HG03025 (cell line): ENCODE measurements around the gene NIPSNAP3A.

Experiments used
- ATAC-seq: cut with Tn5 transposase; IDR thresholded peaks from one replicate; pipeline ENCODE4 v1.9.1; 2021; ENCODE audit warnings: mild to moderate bottlenecking, moderate library complexity; ENCODE audit not compliant: unreplicated experiment, low FRiP score

The NIPSNAP3A gene

DNA sequence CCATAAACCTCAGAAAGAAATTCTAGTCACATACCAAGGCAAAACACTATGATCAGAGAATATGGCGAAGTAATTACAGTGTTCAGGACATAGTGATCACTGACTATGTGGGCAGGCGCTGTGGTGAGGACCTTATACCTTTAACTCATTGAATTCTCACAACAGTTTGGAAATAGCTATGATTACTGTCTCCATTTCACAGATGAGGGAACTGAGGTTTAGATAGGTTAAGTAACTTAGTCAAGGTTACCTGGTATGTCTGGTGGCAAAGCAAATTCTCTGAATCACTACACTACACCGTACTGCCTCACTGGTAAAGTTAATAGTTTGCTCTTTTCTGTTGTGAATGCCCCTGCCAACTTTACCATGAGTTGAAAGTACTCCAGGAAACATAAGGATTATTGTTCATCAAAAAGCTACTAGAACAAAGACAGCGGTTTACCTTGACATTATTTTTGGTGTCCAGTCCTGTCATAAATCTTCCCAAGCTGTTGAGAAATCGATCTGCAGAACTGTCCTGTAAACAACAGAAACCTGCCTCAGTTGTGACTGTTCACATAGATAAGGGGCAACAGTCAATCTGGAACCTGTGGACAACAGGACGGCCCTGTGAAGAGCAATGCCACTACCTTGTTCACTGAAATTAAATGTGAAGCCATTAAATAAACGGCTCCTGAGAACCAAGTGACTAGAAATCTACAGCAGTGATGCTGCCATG, 52.7 kb downstream of the NIPSNAP3A start:
- ATAC-seq = no peak

- no peak for ATAC-seq
Observed at GRCh38 chr9:104802110-104802509, 54.6 kb downstream of the NIPSNAP3A start.

- ATAC-seq = no peak
Observed at GRCh38 chr9:104802906-104803305, 55.4 kb downstream of the NIPSNAP3A start.

DNA sequence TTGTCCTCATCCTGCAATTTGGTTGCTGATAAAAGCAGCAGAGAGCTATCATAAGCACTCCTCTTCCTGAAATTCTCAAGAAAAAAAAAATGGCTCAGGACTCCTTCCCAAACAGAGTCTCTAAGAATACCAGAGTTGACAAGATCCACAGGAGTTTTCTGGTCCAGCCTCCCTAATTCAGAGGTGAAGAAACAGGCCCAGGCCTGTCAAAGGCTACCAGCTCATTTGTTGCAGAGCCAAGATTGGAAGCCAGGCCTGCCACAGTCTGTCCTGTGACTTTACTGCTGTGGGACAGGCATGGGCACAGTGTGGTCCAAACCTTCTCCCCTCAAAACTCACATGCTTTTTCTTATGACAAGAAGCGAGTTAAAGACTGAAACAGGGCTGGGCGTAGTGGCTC, 58.0 kb downstream of the NIPSNAP3A start:
- ATAC-seq = no peak

DNA sequence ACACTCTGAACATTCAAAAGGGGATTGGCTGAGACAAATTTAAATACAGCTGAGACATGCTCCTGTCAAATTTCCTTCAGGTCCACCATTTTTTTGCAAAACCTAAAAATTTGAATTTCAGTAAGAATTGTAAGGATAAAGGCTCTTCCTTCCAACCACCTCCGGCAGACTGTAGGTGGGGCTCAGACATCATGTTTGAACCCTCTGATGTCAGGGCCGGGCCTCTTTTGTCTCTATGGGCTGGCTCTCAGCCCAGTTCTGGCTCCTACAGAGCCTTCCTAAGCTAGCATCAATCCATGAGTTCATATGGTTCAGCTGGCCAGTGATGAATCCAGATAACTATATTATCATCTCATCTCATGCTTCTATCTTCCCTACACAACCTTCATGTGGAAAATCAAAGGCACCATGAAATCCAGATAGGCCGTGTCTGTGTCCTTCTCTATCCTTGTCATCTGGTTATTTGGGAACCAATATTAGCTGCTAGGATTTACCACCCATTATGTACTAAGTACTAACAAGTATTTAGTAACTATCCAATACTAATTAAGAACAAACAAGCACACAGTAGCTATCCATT, 60.6 kb downstream of the NIPSNAP3A start:
- ATAC-seq = no peak
